Transverse colon (tissue), 4 donors: ENCODE measurements around the gene TAS1R3.

Source experiments
- CTCF ChIP-seq, 5 experiments: fragments of 200-600 bp in 3 of 5; fragments of 450-650 bp in 2 of 5; sonication (generic) in 3 of 5; IDR thresholded peaks; 1 replicate in 2 of 5; 2 replicates in 3 of 5; pipeline ENCODE4 v1.5.1; 2016 to 2017; ENCODE audit warnings: antibody characterized with exemption in 5 of 5, inconsistent platforms in 3 of 5, mild to moderate bottlenecking in 2 of 5, moderate library complexity in 1 of 5
- POLR2A ChIP-seq: fragments of 450-650 bp; IDR thresholded peaks from one replicate; pipeline ENCODE4 v1.6.1; 2016; ENCODE audit warnings: antibody characterized with exemption, mild to moderate bottlenecking, moderate library complexity
- POLR2AphosphoS5 ChIP-seq, 3 donors: sonication (generic); formaldehyde crosslinking; IDR thresholded peaks; one replicate each; pipeline ENCODE4 v1.6.1; 2016; ENCODE audit warnings: antibody characterized with exemption in 3 of 3

GRCh38 chr1:1345384-1345783 lies 14.3 kb downstream of the TAS1R3 start:
- TF ChIP-seq POLR2A (no peak), CTCF (IDR thresholded peaks at IDR 0.05) (no peak), POLR2AphosphoS5 (IDR thresholded peaks at IDR 0.05) (no peak)
